Thymus (tissue), 11 donors: ENCODE results near the gene INPP5A. TPM values are rescaled to one million over a fixed set of nuclear protein-coding genes. Genes with fewer than 3 reads are reported as not detected.

Experiments
- DNase-seq, 9 donors: peaks; one replicate each; pipeline ENCODE4 v3.0.0-alpha.2; 2013; ENCODE audit warnings: low spot score in 9 of 9, low read depth in 6 of 9, missing footprints in 1 of 9
- H3K27ac ChIP-seq, 2 donors: one replicate each; pipeline ENCODE4 v1.5.1; 2013; ENCODE audit warnings: control low read depth in 1 of 2, low read depth in 1 of 2, low read length in 1 of 2, mild to moderate bottlenecking in 1 of 2, moderate library complexity in 1 of 2
- H3K27me3 ChIP-seq, 2 donors: one replicate each; pipeline ENCODE4 v1.5.1; 2013; ENCODE audit warnings: low read length in 1 of 2; ENCODE audit not compliant: control insufficient read depth in 2 of 2, insufficient read depth in 1 of 2
- H3K36me3 ChIP-seq, 2 donors: one replicate each; pipeline ENCODE4 v1.5.1; 2013; ENCODE audit warnings: low read length in 1 of 2, mild to moderate bottlenecking in 1 of 2, moderate library complexity in 1 of 2; ENCODE audit not compliant: control insufficient read depth in 2 of 2, insufficient read depth in 2 of 2
- H3K4me1 ChIP-seq, 2 donors: one replicate each; pipeline ENCODE4 v1.5.1; 2013; ENCODE audit warnings: low read length in 2 of 2; ENCODE audit not compliant: control insufficient read depth in 2 of 2, insufficient read depth in 2 of 2
- H3K4me3 ChIP-seq, 2 donors: one replicate each; pipeline ENCODE4 v1.5.1; 2013; ENCODE audit warnings: low read length in 2 of 2, control low read depth in 1 of 2, mild to moderate bottlenecking in 1 of 2
- H3K9me3 ChIP-seq, 2 donors: one replicate each; pipeline ENCODE4 v1.5.1; 2013; ENCODE audit warnings: low read length in 1 of 2, mild to moderate bottlenecking in 1 of 2; ENCODE audit not compliant: control insufficient read depth in 2 of 2, insufficient read depth in 1 of 2
- WGBS: extraction: QIAGEN DNeasy Blood & Tissue Kit; methylation state at CpG from one replicate; pipeline ENCODE4 v1.1.7; 2013; 5-methylcytosine and 5-hydroxymethylcytosine counted together
- polyA plus RNA-seq: library from polyadenylated mRNA; stranded (reverse); fragments of 200-250 nt; gene quantifications from one replicate; pipeline ENCODE4 v1.2.3, GENCODE V29; 2013
- total RNA-seq: library from RNA; stranded (reverse); fragments of 120-200 nt; gene quantifications from one replicate; pipeline ENCODE4 v1.2.4, GENCODE V29; 2013
- donor health status: healthy.

The INPP5A gene
- total and polyA plus RNA-seq, 2 donors = 11.0 to 14.6 TPM

GRCh38 chr10:132602614-132603013 lies 65.0 kb downstream of the INPP5A start:
- no peaks in the 10 kb centered on the region for H3K4me1 ChIP-seq

GRCh38 chr10:132603851-132604533 lies 66.4 kb downstream of the INPP5A start:
- no peaks in the 10 kb centered on the region for H3K27me3 ChIP-seq
- no peak for DNase-seq
- H3K4me3 ChIP-seq = no peak overlapping the region
- WGBS = 97% methylated on average over 30 of the region's 30 CpGs
- H3K9me3 ChIP-seq = peaks cover 0 to 18% of the 10 kb centered on the region in 2 donors
- H3K36me3 ChIP-seq = no peaks in the 10 kb centered on the region
- no peak overlapping the region for H3K27ac ChIP-seq
- no peaks in the 10 kb centered on the region for H3K4me1 ChIP-seq

More at GRCh38 chr10:132602614-132603013, 65.0 kb downstream of the INPP5A start:
- no peak for DNase-seq
- no peak overlapping the region for H3K4me3 ChIP-seq
- 92% methylated on average over 6 of the region's 6 CpGs for WGBS
- no peaks in the 10 kb centered on the region for H3K36me3 ChIP-seq
- no peaks in the 10 kb centered on the region for H3K27me3 ChIP-seq
- H3K9me3 ChIP-seq = peaks cover 0 to 20% of the 10 kb centered on the region in 2 donors
- no peak overlapping the region for H3K27ac ChIP-seq

- WGBS = 97% methylated on average over 3 of the region's 3 CpGs
- H3K27me3 ChIP-seq = no peaks in the 10 kb centered on the region
- no peak overlapping the region for H3K27ac ChIP-seq
- no peak overlapping the region for H3K4me3 ChIP-seq
- no peaks in the 10 kb centered on the region for H3K4me1 ChIP-seq
- no peaks in the 10 kb centered on the region for H3K36me3 ChIP-seq
- DNase-seq = no peak
- peaks cover 0 to 11% of the 10 kb centered on the region in 2 donors for H3K9me3 ChIP-seq
Measured at GRCh38 chr10:132604686-132605085, 67.1 kb downstream of the INPP5A start.

- peaks cover 0 to 4% of the 10 kb centered on the region in 2 donors for H3K9me3 ChIP-seq
- no peak overlapping the region for H3K27ac ChIP-seq
- H3K27me3 ChIP-seq = no peaks in the 10 kb centered on the region
- no peaks in the 10 kb centered on the region for H3K4me1 ChIP-seq
- WGBS = 98% methylated on average over 8 of the region's 8 CpGs
- H3K36me3 ChIP-seq = no peaks in the 10 kb centered on the region
- no peak overlapping the region for H3K4me3 ChIP-seq
- no peak for DNase-seq
Measured at GRCh38 chr10:132605390-132605789, 67.8 kb downstream of the INPP5A start.

- H3K36me3 ChIP-seq = no peaks in the 10 kb centered on the region
- H3K4me1 ChIP-seq = peaks cover 0 to 3% of the 10 kb centered on the region in 2 donors
- 98% methylated on average over 28 of the region's 28 CpGs for WGBS
- DNase-seq = no peak
- no peaks in the 10 kb centered on the region for H3K27me3 ChIP-seq
- no peak overlapping the region for H3K4me3 ChIP-seq
- H3K27ac ChIP-seq = no peak overlapping the region
- H3K9me3 ChIP-seq = peaks cover 0 to 4% of the 10 kb centered on the region in 2 donors
Measured at GRCh38 chr10:132606031-132606491, 68.5 kb downstream of the INPP5A start.

- DNase-seq = no peak
Measured at GRCh38 chr10:132606536-132607316, 69.1 kb downstream of the INPP5A start.

GRCh38 chr10:132607491-132607890 lies 69.9 kb downstream of the INPP5A start:
- Histone ChIP-seq H3K27ac (no peak overlapping the region), H3K27me3 (no peaks in the 10 kb centered on the region), H3K4me3 (no peak overlapping the region), H3K4me1 (peaks cover 0 to 3% of the 10 kb centered on the region in 2 donors), H3K9me3 (peaks cover 0 to 4% of the 10 kb centered on the region in 2 donors), H3K36me3 (no peaks in the 10 kb centered on the region)
- WGBS = 98% methylated on average over 20 of the region's 20 CpGs
- DNase-seq = no peak

More at GRCh38 chr10:132606536-132607316, 69.1 kb downstream of the INPP5A start:
- Histone ChIP-seq H3K4me1 (peaks cover 0 to 3% of the 10 kb centered on the region in 2 donors), H3K27ac (no peak overlapping the region), H3K9me3 (peaks cover 0 to 4% of the 10 kb centered on the region in 2 donors), H3K27me3 (no peaks in the 10 kb centered on the region), H3K4me3 (no peak overlapping the region), H3K36me3 (no peaks in the 10 kb centered on the region)
- WGBS = 95% methylated on average over 40 of the region's 40 CpGs

- H3K4me1 ChIP-seq = peaks cover 0 to 3% of the 10 kb centered on the region in 2 donors
- H3K4me3 ChIP-seq = no peak overlapping the region
- 96% methylated on average over 25 of the region's 25 CpGs for WGBS
- no peak for DNase-seq
- no peak overlapping the region for H3K27ac ChIP-seq
- H3K27me3 ChIP-seq = no peaks in the 10 kb centered on the region
- H3K9me3 ChIP-seq = peaks cover 0 to 4% of the 10 kb centered on the region in 2 donors
- no peaks in the 10 kb centered on the region for H3K36me3 ChIP-seq
Measured at GRCh38 chr10:132607961-132608495, 70.4 kb downstream of the INPP5A start.
